Heart left ventricle (tissue), 16 donors: ENCODE data around the gene FAM193B. TPM values are rescaled to one million over a fixed set of nuclear protein-coding genes. Genes with fewer than 3 reads are reported as not detected.
A peak's percentile ranks its signal among the peaks of the same experiment; 100 is the strongest.

Experiments
- ATAC-seq, 4 donors: fragments of 200-7000 bp; cut with Tn5 transposase; one replicate each; pipeline ENCODE4 v1.9.1; 2020 to 2022; ENCODE audit warnings: moderate library complexity in 4 of 4, mild to moderate bottlenecking in 3 of 4, moderate number of reproducible peaks in 1 of 4
- DNase-seq, 5 donors: peaks; one replicate each; pipeline ENCODE4 v3.0.0-alpha.2; 2020
- H3K27ac ChIP-seq, 12 donors: fragments of 200-600 bp; sonication (generic) in 4 of 12; one replicate each; pipeline versions ENCODE4 v1.5.0 to v1.8.0; 2016 to 2022; ENCODE audit warnings: mild to moderate bottlenecking in 2 of 12
- H3K27me3 ChIP-seq, 9 donors: fragments of 200-600 bp; sonication (generic) in 2 of 9; one replicate each; pipeline versions ENCODE4 v1.5.1 to v1.8.0; 2016 to 2022; ENCODE audit warnings: mild to moderate bottlenecking in 3 of 9
- H3K36me3 ChIP-seq, 9 donors: fragments of 200-600 bp; sonication (generic) in 2 of 9; one replicate each; pipeline versions ENCODE4 v1.5.0 to v1.8.0; 2018 to 2022; ENCODE audit warnings: mild to moderate bottlenecking in 2 of 9
- H3K4me1 ChIP-seq, 12 donors: fragments of 200-600 bp; sonication (generic) in 4 of 12; one replicate each; pipeline versions ENCODE4 v1.5.0 to v1.8.0; 2016 to 2022; ENCODE audit warnings: mild to moderate bottlenecking in 3 of 12
- H3K4me3 ChIP-seq, 12 donors: fragments of 200-600 bp; sonication (generic) in 4 of 12; one replicate each; pipeline versions ENCODE4 v1.5.0 to v1.8.0; 2017 to 2022; ENCODE audit warnings: mild to moderate bottlenecking in 9 of 12, moderate library complexity in 4 of 12
- H3K9me3 ChIP-seq, 12 donors: fragments of 200-600 bp; sonication (generic) in 4 of 12; one replicate each; pipeline versions ENCODE4 v1.5.0 to v1.8.0; 2016 to 2022; ENCODE audit warnings: mild to moderate bottlenecking in 1 of 12
- POLR2A ChIP-seq, 2 donors: fragments of 450-650 bp; IDR thresholded peaks; one replicate each; pipeline ENCODE4 v1.6.1; 2017; ENCODE audit warnings: antibody characterized with exemption in 2 of 2, mild to moderate bottlenecking in 2 of 2, moderate library complexity in 2 of 2
- WGBS, 4 donors: extraction: QIAGEN DNeasy Blood & Tissue Kit in 2 of 4; methylation state at CpG; one replicate each; pipeline versions ENCODE4 v1.1.5 to v1.1.7; 2013 to 2018; 5-methylcytosine and 5-hydroxymethylcytosine counted together
- intact Hi-C, 10 donors: fragments of 100-400 bp; cut with DNase I; formaldehyde crosslinking; loops; one replicate each; pipeline versions ENCODE4 v1.11.1 to v1.14.2; 2022
- polyA plus RNA-seq, 2 donors: library from polyadenylated mRNA; stranded (reverse); fragments of 200-250 nt; gene quantifications; one replicate each; pipeline ENCODE4 v1.2.3, GENCODE V29; 2013
- total RNA-seq, 9 donors: library from RNA; depleted of rRNA in 2 of 9; stranded (reverse); fragments of >200 nt in 2 of 9; fragmentation: NEBNext Ultra II Directional in 3 of 9; extraction: Animal tissue kit (Norgen Biotek cat#: 25700) in 3 of 9; gene quantifications; one replicate each; pipeline versions ENCODE4 v1.1.0 to v1.2.4, GENCODE V29; 2016 to 2023
- TF ChIP-seq, protein P1 (sequence below), 12 donors: fragments of 200-600 bp; sonication (generic) in 4 of 12; IDR thresholded peaks; one replicate each; pipeline versions ENCODE4 v1.5.0 to v1.8.0; 2018 to 2022; ENCODE audit warnings: antibody characterized with exemption in 12 of 12, mild to moderate bottlenecking in 5 of 12
- donor health status: ischemic (EF 13 %, LVEDD 7.1; RV severe dilation, severe dysfunction).
- donor health status: healthy with polysubstance abuse.
- donor health status: DM: no; HTN: yes; CAD: no.
- donor health status: DM: no; HTN: no; CAD: no.
- donor health status: ischemic (EF 25% LVEDD 6.9; RV normal size, moderate dysfunction).
- donor health status: ischemic (EF 25% LVEDD 5.7; RV mildly dilated, moderate dysfunction).
- donor health status: healthy.
- donor health status: DM: yes; HTN: yes; CAD: no.
- donor health status: ischemic (EF 35%, LVEDD 5.7; RV mildly dilated, moderate dysfunction).
- donor health status: nonischemic (EF 11% LVEDD 7.7; RV severe dilation, severe dysfunction).
- donor health status: DM: yes; HTN: yes; CAD: no.
- donor health status: PGD.
- donor health status: ischemic (EF 29% LVEDD 5.4; RV normal size, mild dysfunction).
- donor health status: nonischemic (EF 23%, LVEDD 6.1; RV moderate dilation, normal function).

Gene FAM193B
- total and polyA plus RNA-seq, 11 donors, result 13.1 to 58.9 (median 20.2) TPM

DNA sequence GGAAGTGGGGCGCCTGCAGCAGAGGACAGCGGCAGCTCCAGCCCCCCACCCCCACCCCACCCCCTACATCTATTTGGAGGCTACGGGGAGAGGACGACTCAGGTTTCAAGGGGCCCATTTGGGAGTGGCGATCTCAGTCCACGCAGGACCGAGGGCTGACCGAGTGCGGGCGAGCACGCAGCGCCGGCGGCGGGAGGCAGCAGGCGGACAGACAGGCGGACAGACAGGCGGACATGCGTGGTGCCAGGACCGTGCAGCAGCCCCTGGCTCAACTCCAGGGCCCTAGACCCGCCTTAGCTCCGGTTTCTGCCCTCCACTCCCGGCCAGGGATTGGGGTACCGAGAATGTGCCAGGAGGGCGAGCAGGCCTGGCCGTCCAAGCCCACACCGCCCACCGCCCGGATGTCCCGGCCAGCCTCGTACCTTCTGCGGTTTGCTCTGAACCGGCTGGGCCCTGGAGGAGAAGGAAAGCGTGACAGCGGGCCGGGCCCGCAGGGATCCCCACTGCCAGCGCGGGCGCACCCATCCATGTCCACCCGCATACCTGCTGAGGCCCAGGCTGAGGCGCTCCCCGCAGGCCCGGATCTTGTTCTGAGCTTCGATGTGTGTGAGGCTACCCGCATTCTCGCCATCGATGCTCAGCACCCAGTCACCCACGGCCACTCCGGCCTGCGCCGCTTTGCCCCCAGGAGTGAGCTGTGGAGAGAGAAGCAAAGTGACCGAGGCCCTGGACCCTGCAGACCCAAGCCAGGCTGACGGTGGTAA, 62.2 kb downstream of the FAM193B start:
- no peak overlapping the region for H3K4me3 ChIP-seq
- WGBS, 4 donors, result 93 to 95% (median 94%) methylated on average over 40 to 54 of the region's 54 CpGs

DNA sequence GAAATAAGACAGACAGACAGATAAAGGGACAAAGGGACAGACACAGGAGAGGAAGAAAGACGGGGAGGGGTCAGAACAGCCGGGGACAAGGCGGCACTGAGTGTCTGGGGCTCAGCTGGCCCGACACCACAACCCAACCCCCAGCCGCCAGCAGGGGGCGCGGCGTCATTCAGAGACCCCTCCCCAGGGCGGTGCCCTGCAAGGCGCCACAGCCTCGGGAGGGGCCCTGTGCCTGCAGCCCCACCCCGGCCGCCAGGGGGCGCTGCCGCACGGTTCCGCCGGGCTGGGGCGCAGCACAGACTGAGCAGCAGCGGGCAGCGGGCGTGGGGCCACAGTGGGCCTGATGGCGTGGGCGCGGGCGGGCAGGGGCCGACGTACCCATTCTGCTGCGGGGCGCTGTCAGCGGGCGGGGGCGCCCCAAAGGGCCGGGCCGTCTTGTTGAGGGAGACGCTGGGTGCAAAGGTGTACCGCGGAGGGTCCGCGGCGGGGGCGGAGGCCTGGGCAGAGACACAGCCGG, 62.9 kb downstream of the FAM193B start:
- H3K36me3 ChIP-seq, result peaks cover 0 to 80% (median 64%) of the 10 kb centered on the region in 9 donors
- no peak for DNase-seq
- no peaks in the 10 kb centered on the region for H3K9me3 ChIP-seq
- TF ChIP-seq, protein P1, sequence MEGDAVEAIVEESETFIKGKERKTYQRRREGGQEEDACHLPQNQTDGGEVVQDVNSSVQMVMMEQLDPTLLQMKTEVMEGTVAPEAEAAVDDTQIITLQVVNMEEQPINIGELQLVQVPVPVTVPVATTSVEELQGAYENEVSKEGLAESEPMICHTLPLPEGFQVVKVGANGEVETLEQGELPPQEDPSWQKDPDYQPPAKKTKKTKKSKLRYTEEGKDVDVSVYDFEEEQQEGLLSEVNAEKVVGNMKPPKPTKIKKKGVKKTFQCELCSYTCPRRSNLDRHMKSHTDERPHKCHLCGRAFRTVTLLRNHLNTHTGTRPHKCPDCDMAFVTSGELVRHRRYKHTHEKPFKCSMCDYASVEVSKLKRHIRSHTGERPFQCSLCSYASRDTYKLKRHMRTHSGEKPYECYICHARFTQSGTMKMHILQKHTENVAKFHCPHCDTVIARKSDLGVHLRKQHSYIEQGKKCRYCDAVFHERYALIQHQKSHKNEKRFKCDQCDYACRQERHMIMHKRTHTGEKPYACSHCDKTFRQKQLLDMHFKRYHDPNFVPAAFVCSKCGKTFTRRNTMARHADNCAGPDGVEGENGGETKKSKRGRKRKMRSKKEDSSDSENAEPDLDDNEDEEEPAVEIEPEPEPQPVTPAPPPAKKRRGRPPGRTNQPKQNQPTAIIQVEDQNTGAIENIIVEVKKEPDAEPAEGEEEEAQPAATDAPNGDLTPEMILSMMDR (IDR thresholded peaks at IDR 0.05), result peak; percentile 38 to 71 (median 58)
- TF ChIP-seq POLR2A (IDR thresholded peaks at IDR 0.05), result no peak
- peak overlapping the region in 1 of 12 donors; percentile 96 for H3K27ac ChIP-seq
- ATAC-seq, result no peak
- intact Hi-C loops, result no loop called here
- H3K4me3 ChIP-seq, result no peak overlapping the region
- H3K4me1 ChIP-seq, result peaks cover 8 to 50% (median 38%) of the 10 kb centered on the region in 12 donors
- 69 to 83% (median 77%) methylated on average over 34 to 43 of the region's 43 CpGs for WGBS, 4 donors
- H3K27me3 ChIP-seq, result no peaks in the 10 kb centered on the region

More for the DNA sequence above, 62.2 kb downstream of the FAM193B start:
- H3K36me3 ChIP-seq, result peaks cover 0 to 73% (median 58%) of the 10 kb centered on the region in 9 donors
- intact Hi-C loops, result no loop called here
- ATAC-seq (no peak), DNase-seq (no peak)
- peaks cover 8 to 51% (median 41%) of the 10 kb centered on the region in 12 donors for H3K4me1 ChIP-seq
- no peaks in the 10 kb centered on the region for H3K9me3 ChIP-seq
- H3K27ac ChIP-seq, result peak overlapping the region in 1 of 12 donors; percentile 96
- H3K27me3 ChIP-seq, result no peaks in the 10 kb centered on the region
- TF ChIP-seq POLR2A (IDR thresholded peaks at IDR 0.05), result no peak
- TF ChIP-seq, protein P1 (IDR thresholded peaks at IDR 0.05), result no peak

DNA sequence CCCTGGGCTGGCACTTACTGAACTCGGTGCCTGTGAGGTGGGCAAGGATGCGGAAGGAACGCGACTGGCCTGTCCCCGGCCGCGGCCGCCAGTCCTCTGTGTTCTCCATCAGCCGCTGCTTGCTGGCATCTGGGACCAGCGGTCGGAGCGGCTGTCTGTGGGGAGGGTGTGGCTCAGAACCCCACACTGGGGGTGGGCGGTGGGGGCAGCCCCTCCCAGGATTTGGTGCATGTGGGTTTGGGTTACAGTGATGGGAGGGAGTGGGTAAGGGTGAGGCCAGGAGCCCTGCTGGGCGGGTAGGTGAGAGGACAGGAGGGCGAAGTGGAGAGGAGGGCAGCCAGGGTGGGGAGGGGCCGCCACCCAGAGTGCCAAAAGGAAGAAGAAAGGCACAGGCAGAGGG, 63.4 kb downstream of the FAM193B start:
- TF ChIP-seq, protein P1 (IDR thresholded peaks at IDR 0.05), result no peak
- no peak for TF ChIP-seq POLR2A (IDR thresholded peaks at IDR 0.05)
- Histone ChIP-seq H3K9me3 (no peaks in the 10 kb centered on the region), H3K4me1 (peaks cover 3 to 45% (median 34%) of the 10 kb centered on the region in 12 donors), H3K27ac (peak overlapping the region in 1 of 12 donors; percentile 96), H3K36me3 (peaks cover 0 to 82% (median 69%) of the 10 kb centered on the region in 9 donors), H3K27me3 (no peaks in the 10 kb centered on the region), H3K4me3 (no peak overlapping the region)
- DNase-seq (no peak), ATAC-seq (no peak)
- intact Hi-C loops, result no loop called here
- WGBS, 4 donors, result 91 to 96% (median 96%) methylated on average over 16 of the region's 16 CpGs

DNA sequence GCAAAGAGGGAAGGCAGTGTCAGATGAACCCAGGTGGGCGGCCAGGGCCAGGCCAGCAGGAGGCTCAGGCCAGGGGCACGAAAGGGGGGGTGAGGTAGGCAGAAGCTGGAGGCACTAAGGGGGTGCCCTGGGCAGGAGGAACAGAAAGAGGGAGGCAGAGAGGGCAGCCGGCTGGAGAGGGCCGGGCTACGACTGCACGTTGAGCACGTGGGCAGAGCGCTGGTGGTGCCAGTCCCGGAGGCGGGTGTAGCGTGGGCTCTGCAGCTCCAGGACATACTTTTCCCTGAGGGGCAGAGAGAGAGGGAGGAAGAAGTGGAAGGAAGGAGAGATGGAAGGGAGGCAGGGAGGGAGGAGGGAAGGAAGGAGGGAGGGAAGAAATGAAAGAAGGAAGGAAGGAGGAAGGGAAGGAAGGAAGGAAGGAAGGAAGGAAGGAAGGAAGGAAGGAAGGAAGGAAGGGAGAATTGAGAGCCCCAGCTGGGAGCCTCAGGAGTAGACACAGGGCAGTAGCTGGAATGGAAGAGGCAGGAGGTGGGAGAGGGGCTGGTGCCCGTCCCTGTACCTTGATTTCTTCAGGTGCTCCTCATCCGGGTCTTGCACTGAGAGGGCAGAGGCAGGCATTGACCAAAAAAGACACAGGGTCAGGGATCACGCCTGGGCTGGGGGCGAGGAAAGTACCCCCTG, 63.9 kb downstream of the FAM193B start:
- peaks cover 3 to 40% (median 29%) of the 10 kb centered on the region in 12 donors for H3K4me1 ChIP-seq

More for the DNA sequence above, 63.9 kb downstream of the FAM193B start:
- ATAC-seq, result no peak
- no peaks in the 10 kb centered on the region for H3K27me3 ChIP-seq
- H3K4me3 ChIP-seq, result no peak overlapping the region
- peaks cover 0 to 86% (median 74%) of the 10 kb centered on the region in 9 donors for H3K36me3 ChIP-seq
- peak overlapping the region in 1 of 12 donors; percentile 96 for H3K27ac ChIP-seq
- H3K9me3 ChIP-seq, result no peaks in the 10 kb centered on the region
- no peak for TF ChIP-seq POLR2A (IDR thresholded peaks at IDR 0.05)
- TF ChIP-seq, protein P1 (IDR thresholded peaks at IDR 0.05), result no peak
- intact Hi-C loops, result no loop called here
- WGBS, 4 donors, result 78 to 93% (median 89%) methylated on average over 15 of the region's 15 CpGs
- DNase-seq, result no peak
